GM15510 (cell line): Measurements from ENCODE around the gene APOB.

Source experiments
- POLR2A ChIP-seq: IDR thresholded peaks from 3 replicates; pipeline ENCODE4 v1.6.1; 2011; ENCODE audit warnings: borderline replicate concordance; ENCODE audit not compliant: insufficient read length; ENCODE audit errors: extremely low read depth

Gene APOB

GRCh38 chr2:21038403-21039073 is 5.3 kb downstream of the APOB start:
- no peak for TF ChIP-seq POLR2A

DNA sequence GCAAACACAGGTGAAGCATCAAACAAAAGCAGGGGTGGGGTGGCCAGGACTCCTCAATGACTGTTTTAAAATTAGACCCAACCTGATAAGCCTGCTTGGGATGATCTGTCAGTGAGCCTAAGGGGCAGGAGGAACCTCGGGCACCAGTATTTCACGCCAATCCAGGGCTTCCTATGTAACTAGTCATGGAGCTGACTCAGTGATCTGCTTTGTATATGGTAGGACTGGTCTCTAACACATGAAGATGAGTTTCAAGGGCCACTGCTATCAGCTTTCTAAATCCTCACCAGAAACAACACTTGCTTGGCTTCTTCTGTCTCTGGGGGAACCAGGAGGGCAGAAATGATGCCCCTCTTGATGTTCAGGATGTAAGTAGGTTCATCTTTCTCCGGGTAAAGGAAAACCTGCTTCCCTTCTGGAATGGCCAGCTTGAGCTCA is 6.2 kb downstream of the APOB start:
- no peak for TF ChIP-seq POLR2A

DNA sequence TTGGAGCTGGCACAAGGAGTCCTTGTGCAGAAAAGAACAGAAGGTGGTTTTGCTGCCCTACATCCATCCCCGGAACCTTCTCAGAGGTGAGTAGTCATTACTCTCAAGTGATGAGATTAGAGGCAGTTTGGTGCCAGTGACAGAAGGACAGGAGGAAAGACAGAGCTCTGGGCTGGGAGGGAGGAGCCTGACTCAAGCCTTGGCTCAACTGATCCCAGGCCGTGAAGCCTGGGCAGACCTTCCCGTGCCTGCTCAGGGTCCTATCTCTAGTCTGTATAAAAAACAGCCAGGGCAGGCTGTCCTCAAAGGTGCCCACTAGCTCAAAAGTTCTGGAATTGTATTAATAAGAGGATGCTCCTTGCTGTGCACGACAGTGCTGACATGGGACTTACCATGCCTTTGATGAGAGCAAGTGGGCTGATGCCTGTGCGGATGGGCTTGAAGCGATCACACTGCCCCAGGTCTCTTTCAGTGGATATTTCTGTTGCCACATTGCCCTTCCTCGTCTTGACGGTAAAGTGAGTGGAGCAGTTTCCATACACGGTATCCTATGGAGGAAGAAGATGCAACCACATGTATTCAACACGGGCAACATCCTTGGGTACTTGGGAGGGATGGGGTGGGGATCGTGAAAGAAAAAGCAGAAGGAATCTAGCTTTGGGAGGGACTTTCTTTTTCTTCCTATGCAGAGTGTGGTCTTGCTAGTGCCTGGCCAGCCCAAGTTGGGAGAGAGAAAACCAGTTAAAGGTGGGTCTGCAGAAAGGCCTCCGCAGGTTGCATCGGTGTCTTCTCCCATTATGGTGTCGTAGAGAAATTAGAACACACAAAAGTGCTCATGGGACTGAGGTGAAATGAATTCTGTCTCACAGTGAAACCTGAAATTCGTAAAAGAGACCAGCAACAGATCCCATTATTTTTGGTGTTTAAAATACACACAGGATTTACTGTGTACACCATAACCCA is 6.9 kb downstream of the APOB start:
- TF ChIP-seq POLR2A: no peak

DNA sequence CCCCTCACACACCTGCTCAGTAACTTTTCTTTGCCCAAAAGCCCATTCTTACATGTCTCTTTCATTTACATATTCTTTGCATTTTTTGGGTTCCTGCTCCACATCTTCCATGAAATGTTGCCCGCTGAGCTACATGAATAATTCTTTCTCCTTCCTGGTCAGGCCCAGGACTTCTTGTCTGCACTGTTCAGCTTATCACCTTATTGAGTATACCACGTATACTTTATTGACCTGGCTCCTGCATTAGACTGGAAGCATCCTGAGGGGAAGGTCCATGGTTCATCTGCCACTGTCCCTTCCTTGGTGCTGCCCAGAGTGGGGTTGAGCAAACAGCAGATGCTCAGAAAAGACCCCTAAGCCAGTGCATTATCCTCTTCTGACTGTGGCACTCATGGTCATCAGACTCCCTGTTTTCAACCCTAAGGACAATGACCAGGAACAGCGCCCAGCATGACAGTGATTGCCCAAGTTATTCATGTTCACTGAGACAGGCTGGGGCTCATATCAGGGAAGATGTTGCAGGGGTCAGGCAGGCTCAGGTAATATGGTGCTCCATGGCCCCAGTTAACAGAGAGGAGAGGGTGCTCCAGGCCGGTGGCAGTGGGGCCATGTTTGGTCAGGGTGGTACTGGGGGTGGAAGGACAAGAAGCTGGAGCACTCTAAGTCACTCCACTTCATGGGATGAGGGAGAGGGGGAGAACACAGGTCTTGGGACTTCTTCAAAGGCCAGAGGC is 7.7 kb downstream of the APOB start:
- TF ChIP-seq POLR2A: no peak

GRCh38 chr2:21035282-21035973 is 8.4 kb downstream of the APOB start:
- TF ChIP-seq POLR2A: no peak

DNA sequence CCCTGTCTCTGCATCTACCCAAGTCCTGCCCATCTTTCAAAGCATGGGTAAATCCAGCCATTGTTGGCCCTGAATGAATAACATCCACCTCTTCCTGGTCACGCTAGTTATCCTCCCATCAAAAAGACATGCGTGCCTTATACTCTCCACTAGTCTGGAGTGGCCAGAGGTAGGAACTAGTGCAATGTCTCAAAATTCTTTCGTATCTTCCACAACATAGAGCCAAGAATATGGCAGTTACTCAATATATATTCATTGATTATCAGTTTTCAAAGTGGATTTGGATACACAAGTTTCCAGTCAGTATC is 8.9 kb downstream of the APOB start:
- no peak for TF ChIP-seq POLR2A

DNA sequence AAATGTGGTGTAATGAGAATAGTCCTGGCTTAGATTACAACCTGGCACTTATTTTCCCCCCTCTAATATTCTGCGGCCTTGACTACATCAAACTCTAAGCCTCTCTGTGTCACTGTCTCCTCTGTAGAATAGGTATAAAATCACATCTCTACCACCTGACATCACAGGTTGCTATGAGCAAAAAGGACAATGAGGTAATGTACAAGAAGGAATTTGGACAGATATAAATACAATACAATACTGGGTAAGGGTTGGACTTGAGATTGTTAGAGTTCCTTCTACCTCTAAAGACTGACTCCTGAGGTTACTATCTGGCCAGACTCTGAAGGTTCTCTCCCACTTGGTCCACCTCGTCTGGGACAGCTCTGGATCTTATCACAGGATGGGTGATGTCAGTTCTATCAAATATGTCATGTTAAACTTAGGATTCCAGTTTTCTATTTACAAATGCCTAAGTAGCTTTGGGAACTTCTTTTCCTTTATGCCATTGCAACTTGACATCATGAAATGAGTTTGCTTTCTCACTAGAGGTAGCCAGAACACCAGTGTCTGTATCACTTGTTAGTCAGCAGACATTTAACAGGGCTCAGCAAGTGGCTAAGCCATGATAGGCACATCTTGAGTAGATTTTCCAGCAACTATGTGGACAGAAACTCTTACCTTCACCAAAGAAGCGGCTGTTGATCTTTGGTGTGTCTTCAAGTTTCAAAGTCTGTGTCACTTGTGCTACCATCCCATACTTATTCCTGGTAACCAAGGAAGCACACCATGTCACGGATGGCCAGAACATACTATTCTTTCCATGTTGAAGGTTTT is 9.5 kb downstream of the APOB start:
- TF ChIP-seq POLR2A: no peak

DNA sequence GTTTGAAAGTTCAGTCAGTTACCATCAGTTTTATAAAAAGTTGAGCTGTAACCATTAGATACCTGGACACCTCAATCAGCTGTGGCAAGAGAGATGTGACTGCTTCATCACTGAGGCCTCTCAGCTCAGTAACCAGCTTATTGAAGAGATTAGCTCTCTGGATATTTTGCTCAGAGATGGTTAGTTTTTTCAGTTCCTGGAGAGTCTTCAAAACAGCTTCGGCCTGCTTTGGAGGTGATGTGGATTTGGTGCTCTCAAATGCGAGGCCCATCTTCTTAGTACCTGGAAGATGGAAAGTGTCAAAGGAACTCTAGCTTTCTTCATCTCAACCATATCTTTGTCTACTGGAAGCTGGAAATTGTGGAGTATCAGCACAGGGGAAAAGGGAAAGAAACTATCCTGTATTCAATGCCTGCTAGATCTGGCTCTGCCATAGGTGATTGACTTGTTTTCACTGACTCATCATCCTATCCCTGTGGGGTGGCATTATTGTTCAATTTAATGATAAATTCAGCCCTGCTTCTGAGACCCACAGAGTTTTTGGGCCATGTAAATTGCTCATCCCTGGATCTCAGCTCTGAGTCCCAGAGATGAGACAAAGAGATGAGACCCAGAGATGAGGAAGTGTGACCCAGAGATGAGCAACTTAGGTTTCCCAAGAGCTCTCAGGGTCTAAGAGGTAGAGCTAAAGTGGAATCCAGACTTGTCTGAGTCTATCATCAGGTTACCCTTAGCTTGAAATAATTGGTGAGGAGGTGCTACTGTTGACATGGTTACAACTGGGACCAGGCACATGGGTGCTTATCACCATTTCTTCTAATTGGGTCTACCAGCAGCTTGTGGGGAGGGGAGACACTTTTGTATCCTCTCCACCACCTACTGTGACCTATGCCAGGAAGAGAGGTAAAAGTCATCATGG is 10.4 kb downstream of the APOB start:
- TF ChIP-seq POLR2A: no peak

DNA sequence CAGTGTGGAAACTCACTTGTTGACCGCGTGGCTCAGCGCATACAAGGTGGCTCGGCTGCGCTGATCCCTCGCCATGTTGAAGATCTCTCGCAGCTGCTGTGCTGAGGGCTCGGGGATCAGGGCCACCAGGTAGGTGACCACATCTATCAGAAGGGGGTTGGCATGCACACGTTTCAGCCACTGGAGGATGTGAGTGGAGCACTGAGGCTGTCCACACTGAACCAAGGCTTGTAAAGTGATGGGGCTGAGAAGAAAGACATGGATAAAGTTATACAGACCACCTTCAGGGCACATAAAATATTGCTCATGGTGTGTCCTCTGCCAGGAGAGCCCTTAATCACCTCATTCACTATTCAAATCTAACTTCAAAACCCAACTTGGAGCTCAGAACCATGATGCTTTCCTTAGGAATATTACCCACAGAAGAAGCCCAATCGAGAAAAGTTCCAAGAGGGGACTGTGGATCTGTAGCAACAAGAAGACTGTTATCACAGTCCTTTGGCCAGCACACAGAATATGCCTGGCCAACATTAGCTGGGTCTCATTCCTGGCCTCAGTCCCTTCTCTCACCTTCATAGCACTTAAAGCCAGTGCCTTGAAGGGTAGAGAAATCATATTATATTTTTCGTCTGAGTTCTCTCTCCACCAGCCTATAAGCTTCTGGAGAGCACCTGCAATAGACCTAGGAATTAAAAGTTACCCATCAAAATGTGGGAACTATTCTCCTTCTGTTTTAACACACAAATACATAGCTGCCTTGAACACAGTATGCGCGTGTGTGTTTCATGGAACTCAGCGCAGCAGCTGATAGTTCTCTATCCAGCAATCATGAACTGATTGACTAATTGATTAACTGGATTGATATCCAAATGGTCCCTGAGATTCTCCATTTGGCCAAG is 11.3 kb downstream of the APOB start:
- no peak for TF ChIP-seq POLR2A

- TF ChIP-seq POLR2A: no peak
These were observed 12.6 kb downstream of the APOB start for GRCh38 chr2:21030983-21031968.

- no peak for TF ChIP-seq POLR2A
These were observed 14.4 kb downstream of the APOB start for GRCh38 chr2:21029519-21029918.
